Mesothelial cell of epicardium (in vitro differentiated cells): Measurements from ENCODE around the gene HDAC9. TPM values are rescaled to one million over a fixed set of nuclear protein-coding genes. Genes with fewer than 3 reads are reported as not detected.

Source experiments
- DNase-seq, 2 experiments: peaks; one replicate each; pipeline ENCODE4 v3.0.0; 2021; ENCODE audit warnings: low spot score in 2 of 2; ENCODE audit not compliant: unreplicated experiment in 2 of 2
- H3K27ac Mint-ChIP-seq: 2 replicates; pipeline ENCODE4 v1.8.0; 2021; ENCODE audit warnings: mixed read lengths
- H3K27me3 Mint-ChIP-seq: 2 replicates; pipeline ENCODE4 v1.8.0; 2021; ENCODE audit warnings: low read depth, mixed read lengths
- H3K36me3 Mint-ChIP-seq: 2 replicates; pipeline ENCODE4 v1.8.0; 2021; ENCODE audit warnings: mixed read lengths
- H3K4me1 Mint-ChIP-seq: 2 replicates; pipeline ENCODE4 v1.8.0; 2021; ENCODE audit warnings: mixed read lengths
- H3K4me3 Mint-ChIP-seq: 2 replicates; pipeline ENCODE4 v1.8.0; 2021; ENCODE audit warnings: mild to moderate bottlenecking, moderate library complexity, mixed read lengths
- H3K9me3 Mint-ChIP-seq: 2 replicates; pipeline ENCODE4 v1.8.0; 2021; ENCODE audit warnings: mixed read lengths
- CTCF ChIP-seq: fragments of 200-600 bp; sonication (generic); IDR thresholded peaks from one replicate; pipeline ENCODE4 v1.5.0; 2021; ENCODE audit warnings: antibody characterized with exemption; ENCODE audit not compliant: unreplicated experiment
- total RNA-seq: library from RNA; stranded (reverse); gene quantifications from 3 replicates; pipeline ENCODE4 v1.2.1, GENCODE V29; 2021

HDAC9 gene
- total RNA-seq, 1 donor from 2014 or later, result 37.4 TPM

- no peaks in the 10 kb centered on the region for H3K36me3 Mint-ChIP-seq
- peaks cover 47% of the 10 kb centered on the region for H3K4me1 Mint-ChIP-seq
- no peaks in the 10 kb centered on the region for H3K27me3 Mint-ChIP-seq
- no peak for DNase-seq
- H3K9me3 Mint-ChIP-seq, result no peaks in the 10 kb centered on the region
- H3K27ac Mint-ChIP-seq, result peak overlapping the region; percentile 80
- no peak overlapping the region for H3K4me3 Mint-ChIP-seq
- TF ChIP-seq CTCF, result no peak
Measured at GRCh38 chr7:18762189-18762588, 266.6 kb downstream of the HDAC9 start.

GRCh38 chr7:18768256-18768655 lies 272.7 kb downstream of the HDAC9 start:
- H3K27ac Mint-ChIP-seq, result no peak overlapping the region
- H3K36me3 Mint-ChIP-seq, result no peaks in the 10 kb centered on the region

GRCh38 chr7:18770154-18770811 lies 274.7 kb downstream of the HDAC9 start:
- DNase-seq, result no peak
- no peak overlapping the region for H3K4me3 Mint-ChIP-seq
- peak overlapping the region; percentile 50 for H3K27ac Mint-ChIP-seq
- H3K4me1 Mint-ChIP-seq, result peaks cover 23% of the 10 kb centered on the region
- TF ChIP-seq CTCF, result no peak
- H3K9me3 Mint-ChIP-seq, result no peaks in the 10 kb centered on the region
- no peaks in the 10 kb centered on the region for H3K36me3 Mint-ChIP-seq
- H3K27me3 Mint-ChIP-seq, result no peaks in the 10 kb centered on the region

More at GRCh38 chr7:18768256-18768655, 272.7 kb downstream of the HDAC9 start:
- Mint-ChIP-seq H3K4me3 (no peak overlapping the region), H3K4me1 (peaks cover 32% of the 10 kb centered on the region), H3K27me3 (no peaks in the 10 kb centered on the region), H3K9me3 (no peaks in the 10 kb centered on the region)
- no peak for TF ChIP-seq CTCF
- no peak for DNase-seq

GRCh38 chr7:18770822-18771221 lies 275.3 kb downstream of the HDAC9 start:
- no peak overlapping the region for H3K4me3 Mint-ChIP-seq
- no peak for DNase-seq
- no peak for TF ChIP-seq CTCF
- no peaks in the 10 kb centered on the region for H3K27me3 Mint-ChIP-seq
- peak overlapping the region; percentile 50 for H3K27ac Mint-ChIP-seq
- H3K4me1 Mint-ChIP-seq, result peaks cover 23% of the 10 kb centered on the region
- no peaks in the 10 kb centered on the region for H3K9me3 Mint-ChIP-seq
- H3K36me3 Mint-ChIP-seq, result no peaks in the 10 kb centered on the region

- Mint-ChIP-seq H3K4me1 (peaks cover 23% of the 10 kb centered on the region), H3K4me3 (no peak overlapping the region), H3K9me3 (no peaks in the 10 kb centered on the region), H3K27me3 (no peaks in the 10 kb centered on the region), H3K27ac (no peak overlapping the region), H3K36me3 (no peaks in the 10 kb centered on the region)
- no peak for DNase-seq
- TF ChIP-seq CTCF, result no peak
Measured at GRCh38 chr7:18771834-18772566, 276.5 kb downstream of the HDAC9 start.
